H1 (cell line): ENCODE data around the gene TNNC1. TPM values are rescaled to one million over a fixed set of nuclear protein-coding genes. Genes with fewer than 3 reads are reported as not detected.

Source experiments
- BCL11A ChIP-seq, 2 experiments: IDR thresholded peaks; one replicate each; pipeline ENCODE4 v1.6.1; 2011; ENCODE audit warnings: low read depth in 2 of 2, low read length in 2 of 2, mild to moderate bottlenecking in 2 of 2
- CEBPB ChIP-seq: IDR thresholded peaks from 2 replicates; pipeline ENCODE4 v1.6.1; 2012; ENCODE audit warnings: low read depth, low read length
- CTBP2 ChIP-seq: IDR thresholded peaks from 2 replicates; pipeline ENCODE4 v1.7.0; 2011; ENCODE audit warnings: borderline replicate concordance, mild to moderate bottlenecking, moderate library complexity, mixed read lengths, low read length; ENCODE audit not compliant: insufficient read depth, insufficient read length
- GABPA ChIP-seq: IDR thresholded peaks from 2 replicates; pipeline ENCODE4 v1.6.1; 2011; ENCODE audit warnings: mild to moderate bottlenecking, low read length, moderate library complexity, borderline replicate concordance; ENCODE audit not compliant: insufficient read depth
- polyA plus RNA-seq, 7 experiments: library from polyadenylated mRNA; depleted of rRNA in 3 of 7; stranded (reverse) in 5 of 7; unstranded in 2 of 7; fragments of >200 nt in 5 of 7; fragments of 200-250 nt in 2 of 7; gene quantifications; 1 replicate in 5 of 7; 2 replicates in 1 of 7; 4 replicates in 1 of 7; pipeline versions ENCODE4 v1.2.1 to v1.2.3, GENCODE V29; 2011 to 2013; ENCODE audit warnings: missing spikeins in 2 of 7, mixed read lengths in 2 of 7
- total RNA-seq: library from RNA; stranded (reverse); fragmentation: NEBNext Ultra II Directional; extraction: Animal tissue kit (Norgen Biotek cat#: 25700); gene quantifications from 2 replicates; pipeline ENCODE4 v1.2.1, GENCODE V29; 2021

Gene TNNC1
- total and polyA plus RNA-seq, 2 of the 8 experiments (the other 6 are each of a cell fraction or from before 2014, with no cell fraction given): 5.8 to 16.4 TPM

DNA sequence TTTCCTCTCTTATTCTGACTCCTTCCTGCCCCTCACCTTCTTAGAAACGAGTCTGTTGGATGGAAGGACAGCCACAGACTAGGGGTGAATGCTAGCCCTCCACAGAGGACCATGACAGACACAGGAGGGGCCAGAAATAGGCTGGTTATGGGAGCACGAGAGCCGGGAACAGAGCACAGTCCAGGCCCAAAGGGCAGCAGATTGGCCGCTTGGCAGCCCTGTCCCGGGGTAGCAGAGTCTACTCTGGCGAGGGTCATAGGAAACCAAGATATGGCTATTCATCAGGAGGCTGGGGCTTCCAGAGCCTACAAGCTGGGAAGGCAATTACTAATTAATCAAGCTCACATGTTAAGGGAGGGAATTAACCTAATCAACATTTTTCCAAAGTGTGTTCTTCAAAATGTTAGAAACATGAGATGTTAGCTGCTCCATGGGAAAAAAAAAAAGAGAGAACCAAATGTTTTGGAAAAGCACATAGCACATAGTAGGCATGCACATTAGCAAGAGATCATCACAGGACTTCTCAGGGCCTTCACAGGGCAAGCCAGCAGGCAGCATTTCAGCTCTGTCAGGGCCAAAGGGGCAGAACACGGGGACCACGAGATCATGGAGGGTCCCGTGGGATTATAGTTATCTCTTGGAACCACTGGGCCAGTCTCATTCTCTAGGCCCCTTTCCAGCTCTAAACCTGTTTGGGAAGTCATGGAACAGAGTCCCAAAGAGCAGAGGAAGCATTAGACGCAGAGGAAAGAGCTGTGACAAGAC, 22.2 kb downstream of the TNNC1 start (continued):
- TF ChIP-seq CEBPB (no peak), GABPA (no peak), CTBP2 (no peak), BCL11A (IDR thresholded peaks at IDR 0.05; ENCODE audit: low read depth in 2 of 2, low read length in 2 of 2) (no peak)
